Measurements from ENCODE around the gene LMCD1.

LMCD1 gene

GRCh38 chr3:8595252-8595651 lies 93.6 kb downstream of the LMCD1 start:
- DNase-seq = no peak

- no peak for DNase-seq
Measured at GRCh38 chr3:8595695-8596115, 94.1 kb downstream of the LMCD1 start.

GRCh38 chr3:8596321-8597218 lies 94.9 kb downstream of the LMCD1 start:
- no peak for DNase-seq

GRCh38 chr3:8597219-8597853 lies 95.7 kb downstream of the LMCD1 start:
- no peak for DNase-seq

GRCh38 chr3:8599146-8599545 lies 97.5 kb downstream of the LMCD1 start:
- DNase-seq = no peak

GRCh38 chr3:8600457-8600856 lies 98.8 kb downstream of the LMCD1 start:
- DNase-seq = no peak

- DNase-seq = no peak
Measured at GRCh38 chr3:8603115-8603710, 101.6 kb downstream of the LMCD1 start.

GRCh38 chr3:8604006-8604405 lies 102.4 kb downstream of the LMCD1 start:
- DNase-seq = no peak

- DNase-seq = no peak
Measured at GRCh38 chr3:8604988-8605387, 103.4 kb downstream of the LMCD1 start.

- no peak for DNase-seq
Measured at GRCh38 chr3:8606701-8607231, 105.1 kb downstream of the LMCD1 start.

- no peak for DNase-seq
Measured at GRCh38 chr3:8607234-8608040, 105.8 kb downstream of the LMCD1 start.

GRCh38 chr3:8608041-8608790 lies 106.6 kb downstream of the LMCD1 start:
- no peak for DNase-seq

GRCh38 chr3:8608791-8609467 lies 107.3 kb downstream of the LMCD1 start:
- DNase-seq = no peak

GRCh38 chr3:8610951-8611350 lies 109.3 kb downstream of the LMCD1 start:
- DNase-seq = no peak

GRCh38 chr3:8617921-8618320 lies 116.3 kb downstream of the LMCD1 start:
- DNase-seq = no peak

- DNase-seq = no peak
Measured at GRCh38 chr3:8618950-8619349, 117.3 kb downstream of the LMCD1 start.

- DNase-seq = no peak
Measured at GRCh38 chr3:8619548-8619947, 117.9 kb downstream of the LMCD1 start.

- DNase-seq = no peak
Measured at GRCh38 chr3:8621141-8621540, 119.5 kb downstream of the LMCD1 start.

- DNase-seq = no peak
Measured at GRCh38 chr3:8621872-8622271, 120.2 kb downstream of the LMCD1 start.

- DNase-seq = peak; percentile 57
Measured at GRCh38 chr3:8622873-8623691, 121.5 kb downstream of the LMCD1 start.

GRCh38 chr3:8623741-8624140 lies 122.1 kb downstream of the LMCD1 start:
- DNase-seq = no peak

All from RPMI8226 (cell line).